Progenitor cell of endocrine pancreas (in vitro differentiated cells): ENCODE measurements around the gene TPBGL. TPM values are rescaled to one million over a fixed set of nuclear protein-coding genes. Genes with fewer than 3 reads are reported as not detected.

Source experiments
- DNase-seq: peaks from one replicate; pipeline ENCODE4 v3.0.0; 2021; ENCODE audit warnings: low spot score; ENCODE audit not compliant: unreplicated experiment
- H3K27ac Mint-ChIP-seq: 2 replicates; pipeline ENCODE4 v1.8.0; 2021; ENCODE audit warnings: mild to moderate bottlenecking, moderate library complexity, mixed read lengths
- H3K27me3 Mint-ChIP-seq: 2 replicates; pipeline ENCODE4 v1.8.0; 2021; ENCODE audit warnings: mixed read lengths
- H3K36me3 Mint-ChIP-seq: 2 replicates; pipeline ENCODE4 v1.8.0; 2022; ENCODE audit warnings: mixed read lengths; ENCODE audit not compliant: insufficient read depth
- H3K4me1 Mint-ChIP-seq: 2 replicates; pipeline ENCODE4 v1.8.0; 2021; ENCODE audit warnings: low read depth, mixed read lengths
- H3K4me3 Mint-ChIP-seq: 2 replicates; pipeline ENCODE4 v1.8.0; 2021; ENCODE audit warnings: low read depth, mild to moderate bottlenecking, moderate library complexity, mixed read lengths
- H3K9me3 Mint-ChIP-seq: 2 replicates; pipeline ENCODE4 v1.8.0; 2021; ENCODE audit warnings: low read depth, mixed read lengths
- total RNA-seq: library from RNA; stranded (reverse); gene quantifications from 2 replicates; pipeline ENCODE4 v1.2.1, GENCODE V29; 2021
- TF ChIP-seq, protein P1 (sequence below): fragments of 200-600 bp; sonication (generic); IDR thresholded peaks from one replicate; pipeline ENCODE4 v1.5.0; 2021; ENCODE audit warnings: antibody characterized with exemption, mild to moderate bottlenecking; ENCODE audit not compliant: unreplicated experiment

The TPBGL gene
- total RNA-seq, 1 donor from 2014 or later, result not detected

DNA sequence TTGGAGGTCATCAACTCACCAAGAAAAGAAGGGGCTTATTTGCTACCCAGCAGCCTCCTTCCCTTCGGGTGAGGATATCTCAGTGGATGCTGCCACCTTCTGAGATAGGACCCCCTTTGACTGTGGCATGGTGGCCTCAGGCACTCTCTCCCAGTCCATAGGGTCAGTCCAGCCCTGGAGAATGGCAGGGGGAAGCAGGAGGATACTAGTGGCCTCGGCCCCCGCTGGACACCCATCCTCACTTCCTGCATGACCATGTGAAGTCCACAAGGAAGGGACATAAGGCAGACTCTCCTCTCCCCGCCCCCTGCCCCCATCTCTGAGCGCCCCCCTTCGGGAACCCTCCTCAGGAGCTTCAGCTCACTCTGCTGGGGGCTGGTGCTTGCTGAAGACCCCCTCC lies 24.4 kb downstream of the TPBGL start:
- no peaks in the 10 kb centered on the region for H3K4me1 Mint-ChIP-seq

DNA sequence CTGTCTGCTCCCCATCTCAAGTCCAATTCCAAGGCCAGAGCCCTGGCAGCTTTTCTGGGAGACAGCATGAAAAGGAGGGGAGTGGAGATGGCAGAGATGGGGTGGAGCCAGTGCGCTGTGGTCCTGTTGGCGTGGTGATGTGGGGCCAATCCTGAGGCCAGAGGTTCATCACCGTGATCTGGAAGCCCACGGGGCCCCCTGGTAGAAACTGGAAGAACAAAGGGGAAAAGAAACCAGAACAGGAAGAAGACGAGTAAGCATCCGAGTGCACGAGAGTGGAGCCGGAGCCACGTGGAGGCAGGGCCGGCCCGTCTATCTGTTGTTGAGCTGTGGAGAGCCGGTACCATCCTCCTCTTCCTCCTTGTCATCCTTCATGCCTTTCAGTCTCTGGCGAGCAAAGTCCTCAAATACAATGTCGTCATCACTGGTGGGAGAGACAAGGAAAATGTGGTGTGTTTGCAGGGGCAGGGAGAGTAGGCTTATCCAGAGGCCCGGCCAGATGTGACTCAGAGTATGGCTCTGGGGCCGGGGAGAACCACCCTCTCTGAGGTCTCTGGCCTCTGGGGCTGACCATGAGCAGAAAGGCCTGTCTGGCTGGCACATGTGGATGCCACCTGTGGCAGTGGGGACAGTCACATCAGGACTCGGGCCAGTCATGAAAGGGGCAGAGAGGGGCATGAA lies 25.4 kb downstream of the TPBGL start:
- Mint-ChIP-seq H3K4me1 (no peaks in the 10 kb centered on the region), H3K4me3 (no peak overlapping the region), H3K27me3 (no peaks in the 10 kb centered on the region), H3K27ac (no peak overlapping the region), H3K9me3 (no peaks in the 10 kb centered on the region), H3K36me3 (peaks cover 4% of the 10 kb centered on the region)
- TF ChIP-seq, protein P1, sequence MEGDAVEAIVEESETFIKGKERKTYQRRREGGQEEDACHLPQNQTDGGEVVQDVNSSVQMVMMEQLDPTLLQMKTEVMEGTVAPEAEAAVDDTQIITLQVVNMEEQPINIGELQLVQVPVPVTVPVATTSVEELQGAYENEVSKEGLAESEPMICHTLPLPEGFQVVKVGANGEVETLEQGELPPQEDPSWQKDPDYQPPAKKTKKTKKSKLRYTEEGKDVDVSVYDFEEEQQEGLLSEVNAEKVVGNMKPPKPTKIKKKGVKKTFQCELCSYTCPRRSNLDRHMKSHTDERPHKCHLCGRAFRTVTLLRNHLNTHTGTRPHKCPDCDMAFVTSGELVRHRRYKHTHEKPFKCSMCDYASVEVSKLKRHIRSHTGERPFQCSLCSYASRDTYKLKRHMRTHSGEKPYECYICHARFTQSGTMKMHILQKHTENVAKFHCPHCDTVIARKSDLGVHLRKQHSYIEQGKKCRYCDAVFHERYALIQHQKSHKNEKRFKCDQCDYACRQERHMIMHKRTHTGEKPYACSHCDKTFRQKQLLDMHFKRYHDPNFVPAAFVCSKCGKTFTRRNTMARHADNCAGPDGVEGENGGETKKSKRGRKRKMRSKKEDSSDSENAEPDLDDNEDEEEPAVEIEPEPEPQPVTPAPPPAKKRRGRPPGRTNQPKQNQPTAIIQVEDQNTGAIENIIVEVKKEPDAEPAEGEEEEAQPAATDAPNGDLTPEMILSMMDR, result no peak
- DNase-seq, result no peak

More for the DNA sequence above, 24.4 kb downstream of the TPBGL start:
- Mint-ChIP-seq H3K4me3 (no peak overlapping the region), H3K27me3 (peaks cover 3% of the 10 kb centered on the region), H3K36me3 (peaks cover 4% of the 10 kb centered on the region), H3K27ac (no peak overlapping the region), H3K9me3 (no peaks in the 10 kb centered on the region)
- DNase-seq, result no peak
- TF ChIP-seq, protein P1, result no peak

DNA sequence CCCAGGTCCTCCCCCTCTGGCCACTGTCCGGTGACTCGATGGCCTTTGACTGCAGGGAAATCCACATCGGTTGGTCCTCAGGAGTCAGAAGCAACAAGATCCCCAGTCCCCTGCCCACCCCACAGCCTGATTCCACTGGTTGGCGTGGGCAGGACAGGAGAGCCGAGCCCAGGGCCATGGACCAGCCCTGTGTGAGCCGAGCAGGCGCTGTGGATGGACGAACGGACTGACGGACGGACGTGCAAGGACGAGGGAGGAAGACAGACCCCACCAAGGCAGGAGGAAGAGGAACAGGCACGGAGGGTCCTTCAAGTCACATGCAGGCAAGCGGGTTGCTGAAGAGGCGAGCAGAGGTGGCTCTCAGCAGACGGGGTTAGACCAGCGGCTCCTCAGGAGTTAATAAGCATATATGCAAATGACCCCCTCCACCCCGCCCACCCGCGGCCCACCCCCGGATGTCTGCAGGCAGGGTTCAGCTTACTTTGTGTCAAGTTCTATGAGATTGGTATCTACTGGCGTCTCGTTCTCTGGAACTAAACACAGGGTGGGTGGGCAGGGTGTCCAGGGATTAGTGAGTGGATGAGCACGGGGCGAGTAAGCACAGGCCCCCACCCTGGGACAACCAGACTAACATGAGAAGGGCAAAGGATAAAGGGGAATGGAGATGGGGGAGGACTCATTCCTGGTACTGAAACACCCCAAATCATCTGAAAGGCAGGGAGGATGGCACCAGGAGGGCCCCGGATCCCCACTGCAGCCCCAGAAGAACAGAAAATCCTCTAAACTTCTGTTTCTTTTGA lies 26.8 kb downstream of the TPBGL start:
- no peaks in the 10 kb centered on the region for H3K9me3 Mint-ChIP-seq
- no peak overlapping the region for H3K27ac Mint-ChIP-seq
- no peaks in the 10 kb centered on the region for H3K27me3 Mint-ChIP-seq
- H3K36me3 Mint-ChIP-seq, result peaks cover 5% of the 10 kb centered on the region
- TF ChIP-seq, protein P1, result no peak
- H3K4me1 Mint-ChIP-seq, result no peaks in the 10 kb centered on the region
- no peak for DNase-seq
- no peak overlapping the region for H3K4me3 Mint-ChIP-seq

DNA sequence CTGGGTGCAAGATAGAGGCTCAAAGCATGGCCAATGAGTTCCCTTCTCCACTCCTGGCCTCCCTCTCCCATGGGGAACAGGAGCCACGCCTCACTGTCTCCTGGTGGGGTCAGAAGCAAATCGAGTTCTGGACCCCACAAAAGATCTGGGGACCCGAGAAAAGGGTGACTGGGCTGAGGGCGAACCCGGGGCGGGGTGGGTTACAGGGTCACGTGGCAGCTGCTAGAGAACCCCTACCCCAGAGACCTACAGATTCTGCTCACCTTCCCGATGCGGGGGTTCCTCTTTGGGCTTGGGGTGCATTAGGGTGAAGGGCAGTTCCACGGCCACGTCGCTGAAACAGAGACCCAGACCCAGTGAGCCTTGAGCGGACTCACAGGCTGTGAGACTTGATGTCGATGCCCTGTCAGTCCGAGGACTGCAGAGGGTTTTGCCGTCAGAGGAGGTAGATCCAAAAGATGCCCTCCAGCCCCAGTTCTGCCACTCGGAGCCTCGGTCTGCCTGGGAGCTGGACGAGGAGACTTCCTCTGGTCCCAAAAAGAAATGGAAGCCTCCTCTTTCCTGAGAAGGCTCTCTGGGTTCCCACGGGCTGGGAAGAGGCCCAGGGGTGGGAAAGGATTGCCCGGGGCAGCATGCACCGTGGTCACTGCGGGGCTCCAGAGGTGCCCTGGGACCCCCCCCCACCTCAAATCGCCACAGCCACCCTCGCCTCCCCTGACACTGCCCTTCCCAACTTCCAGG lies 28.2 kb downstream of the TPBGL start:
- Mint-ChIP-seq H3K4me3 (no peak overlapping the region), H3K4me1 (no peaks in the 10 kb centered on the region), H3K9me3 (no peaks in the 10 kb centered on the region), H3K27ac (no peak overlapping the region), H3K36me3 (peaks cover 5% of the 10 kb centered on the region), H3K27me3 (no peaks in the 10 kb centered on the region)
- TF ChIP-seq, protein P1, result no peak
- no peak for DNase-seq

DNA sequence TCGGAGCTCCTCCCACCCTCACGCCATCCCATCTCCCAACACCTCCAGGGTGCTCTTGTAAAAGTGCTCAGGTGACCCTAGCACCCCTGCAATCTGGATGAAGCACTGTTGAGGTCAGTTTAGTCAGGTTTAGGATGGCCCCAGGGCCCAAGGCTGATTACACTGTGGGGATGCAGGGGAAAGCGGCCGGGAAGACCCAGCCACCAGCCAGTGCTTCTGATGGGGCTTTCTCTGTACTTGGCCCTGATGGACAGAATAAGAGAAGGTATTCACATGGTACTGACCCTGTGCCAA lies 28.7 kb downstream of the TPBGL start:
- H3K36me3 Mint-ChIP-seq, result peaks cover 5% of the 10 kb centered on the region
- no peak overlapping the region for H3K27ac Mint-ChIP-seq
- TF ChIP-seq, protein P1, result no peak
- H3K27me3 Mint-ChIP-seq, result no peaks in the 10 kb centered on the region
- H3K4me3 Mint-ChIP-seq, result no peak overlapping the region
- H3K4me1 Mint-ChIP-seq, result no peaks in the 10 kb centered on the region
- no peak for DNase-seq
- no peaks in the 10 kb centered on the region for H3K9me3 Mint-ChIP-seq
